Endothelial cell of umbilical vein (primary cell): ENCODE measurements around the gene MRPL4.

Experiments
- CTCF ChIP-seq, 2 donors: IDR thresholded peaks; 1 replicate in 1 of 2; 2 replicates in 1 of 2; pipeline ENCODE4 v1.5.1; 2011; ENCODE audit warnings: low read length in 2 of 2, mild to moderate bottlenecking in 2 of 2, moderate library complexity in 2 of 2, control low read depth in 1 of 2, inconsistent platforms in 1 of 2, low read depth in 1 of 2; ENCODE audit not compliant: insufficient read depth in 1 of 2; ENCODE audit errors: extremely low read depth in 1 of 2
- EZH2 ChIP-seq: IDR thresholded peaks from 2 replicates; pipeline ENCODE4 v1.6.1; 2012; ENCODE audit warnings: borderline replicate concordance, low read depth, mild to moderate bottlenecking, moderate library complexity, low read length, inconsistent platforms; ENCODE audit not compliant: severe bottlenecking
- POLR2A ChIP-seq: IDR thresholded peaks from 2 replicates; pipeline ENCODE4 v1.6.1; 2012; ENCODE audit warnings: low read depth, mild to moderate bottlenecking, control low read depth, low read length
- POLR2AphosphoS5 ChIP-seq: IDR thresholded peaks from 2 replicates; pipeline ENCODE4 v1.6.1; 2012; ENCODE audit warnings: low read depth, mild to moderate bottlenecking, control low read depth, low read length, moderate library complexity; ENCODE audit not compliant: insufficient read depth

- TF ChIP-seq POLR2A (no peak), EZH2 (no peak), CTCF (IDR thresholded peaks at IDR 0.05; ENCODE audit: extremely low read depth in 1 of 2, insufficient read depth in 1 of 2, low read depth in 1 of 2, low read length in 2 of 2) (no peak), POLR2AphosphoS5 (no peak)
Measured at GRCh38 chr19:10255358-10255757, 3.3 kb downstream of the MRPL4 start.
